Measurements from ENCODE around the gene B3GALNT2. TPM values are rescaled to one million over a fixed set of nuclear protein-coding genes. Genes with fewer than 3 reads are reported as not detected.

The B3GALNT2 gene
- polyA plus RNA-seq, 1 donor (not counting 4 experiments of a cell fraction or from before 2014, with no cell fraction given): 30.5 TPM

GRCh38 chr1:235430991-235431390 is 73.3 kb downstream of the B3GALNT2 start:
- no peak for FAIRE-seq
- H3K4me1 ChIP-seq (ENCODE audit: control insufficient read depth, extremely low read depth, insufficient read depth, low read length): no peaks in the 10 kb centered on the region
- no peak overlapping the region for H3K27ac ChIP-seq (ENCODE audit: control insufficient read depth, insufficient read depth, low read length)
- H3K4me2 ChIP-seq (ENCODE audit: control insufficient read depth, extremely low read depth, insufficient read depth, low read depth, low read length): no peak overlapping the region
- no peaks in the 10 kb centered on the region for H3K79me2 ChIP-seq (ENCODE audit: control insufficient read depth, insufficient read depth, low read length)
- no peak overlapping the region for H3K9ac ChIP-seq (ENCODE audit: control insufficient read depth, extremely low read depth, insufficient read depth, low read length)
- peaks cover 4 to 9% of the 10 kb centered on the region in 2 experiments for H3K36me3 ChIP-seq (ENCODE audit: control insufficient read depth in 2 of 2, extremely low read depth in 1 of 2, insufficient read depth in 2 of 2, low read length in 2 of 2)
- dilution Hi-C loops (cut with MboI; ENCODE audit: extremely low pct_ligation_motif_present, low sequenced_read_pairs): no loop called here
- no peak for DNase-seq (ENCODE audit: low read depth, low spot score)
- H2AFZ ChIP-seq (ENCODE audit: control insufficient read depth, low read length): no peak overlapping the region
- H3K9me1 ChIP-seq (ENCODE audit: control insufficient read depth, extremely low read depth, insufficient read depth, low read length): no peaks in the 10 kb centered on the region
- TF ChIP-seq EZH2 (IDR thresholded peaks at IDR 0.05; ENCODE audit: low read length) (no peak), CTCF (optimal IDR thresholded peaks at IDR 0.05 in 1 of 3, IDR thresholded peaks at IDR 0.05 in 1 of 3, conservative IDR thresholded peaks at IDR 0.05 in 1 of 3; ENCODE audit: extremely low read depth in 1 of 3, insufficient read depth in 2 of 3, low read length in 3 of 3) (no peak)
- H3K4me3 ChIP-seq (ENCODE audit: control insufficient read depth in 2 of 3, extremely low read depth in 1 of 3, insufficient read depth in 2 of 3, low read depth in 1 of 3, low read length in 3 of 3): no peak overlapping the region
- no peaks in the 10 kb centered on the region for H3K27me3 ChIP-seq (ENCODE audit: control insufficient read depth, extremely low read depth, insufficient read depth, low read length)
- no peaks in the 10 kb centered on the region for H4K20me1 ChIP-seq (ENCODE audit: control insufficient read depth, extremely low read depth, insufficient read depth, low read length)
- H3K9me3 ChIP-seq (ENCODE audit: control insufficient read depth, low read depth, low read length): no peaks in the 10 kb centered on the region

GRCh38 chr1:235429143-235429542 is 75.1 kb downstream of the B3GALNT2 start:
- H2AFZ ChIP-seq (ENCODE audit: control insufficient read depth, low read length): no peak overlapping the region
- no peaks in the 10 kb centered on the region for H3K9me1 ChIP-seq (ENCODE audit: control insufficient read depth, extremely low read depth, insufficient read depth, low read length)
- no peak overlapping the region for H3K9ac ChIP-seq (ENCODE audit: control insufficient read depth, extremely low read depth, insufficient read depth, low read length)
- no peaks in the 10 kb centered on the region for H3K27me3 ChIP-seq (ENCODE audit: control insufficient read depth, extremely low read depth, insufficient read depth, low read length)
- H3K4me1 ChIP-seq (ENCODE audit: control insufficient read depth, extremely low read depth, insufficient read depth, low read length): no peaks in the 10 kb centered on the region
- H3K4me2 ChIP-seq (ENCODE audit: control insufficient read depth, extremely low read depth, insufficient read depth, low read depth, low read length): no peak overlapping the region
- peaks cover 2% of the 10 kb centered on the region for H3K79me2 ChIP-seq (ENCODE audit: control insufficient read depth, insufficient read depth, low read length)
- dilution Hi-C loops (cut with MboI; ENCODE audit: extremely low pct_ligation_motif_present, low sequenced_read_pairs): no loop called here
- H3K4me3 ChIP-seq (ENCODE audit: control insufficient read depth in 2 of 3, extremely low read depth in 1 of 3, insufficient read depth in 2 of 3, low read depth in 1 of 3, low read length in 3 of 3): no peak overlapping the region
- FAIRE-seq (no peak), DNase-seq (ENCODE audit: low read depth, low spot score) (no peak)
- TF ChIP-seq CTCF (optimal IDR thresholded peaks at IDR 0.05 in 1 of 3, IDR thresholded peaks at IDR 0.05 in 1 of 3, conservative IDR thresholded peaks at IDR 0.05 in 1 of 3; ENCODE audit: extremely low read depth in 1 of 3, insufficient read depth in 2 of 3, low read length in 3 of 3): no peak
- H4K20me1 ChIP-seq (ENCODE audit: control insufficient read depth, extremely low read depth, insufficient read depth, low read length): no peaks in the 10 kb centered on the region
- H3K9me3 ChIP-seq (ENCODE audit: control insufficient read depth, low read depth, low read length): no peaks in the 10 kb centered on the region
- H3K27ac ChIP-seq (ENCODE audit: control insufficient read depth, insufficient read depth, low read length): no peak overlapping the region
- peaks cover 4 to 9% of the 10 kb centered on the region in 2 experiments for H3K36me3 ChIP-seq (ENCODE audit: control insufficient read depth in 2 of 2, extremely low read depth in 1 of 2, insufficient read depth in 2 of 2, low read length in 2 of 2)
